ENCODE results near the gene HNRNPD. TPM values are rescaled to one million over a fixed set of nuclear protein-coding genes. Genes with fewer than 3 reads are reported as not detected.
"Not testable (repeated sequence)": the region's sequence is repeated elsewhere in the genome, so short reads cannot be mapped to it uniquely, and the experiment has no call there.

Gene HNRNPD
- total and polyA plus RNA-seq, 11 donors: 33.8 to 150 (median 122) TPM

GRCh38 chr4:82352825-82353366, 20.9 kb downstream of the HNRNPD start:
- H3K27ac ChIP-seq: peak overlapping the region in 1 of 12 donors; percentile 40
- no peak for DNase-seq
- TF ChIP-seq CTCF (IDR thresholded peaks at IDR 0.05) (no peak), POLR2A (IDR thresholded peaks at IDR 0.05) (no peak)
- peaks cover 0 to 97% (median 89%) of the 10 kb centered on the region in 9 donors for H3K36me3 ChIP-seq
- no peak overlapping the region for H3K4me3 ChIP-seq
- H3K27me3 ChIP-seq: no peaks in the 10 kb centered on the region
- peaks cover 0 to 26% (median 4%) of the 10 kb centered on the region in 12 donors for H3K4me1 ChIP-seq
- no peak for ATAC-seq
- intact Hi-C loops (cut with DNase I): loop anchor here in 1 of 10 donors (5.0 kb wide), 1 partner anchor 66 kb away; no protein-coding TSS in a partner anchor
- H3K9me3 ChIP-seq: no peaks in the 10 kb centered on the region
- 53 to 68% (median 66%) methylated on average over 2 of the region's 2 CpGs for WGBS, 4 donors

- TF ChIP-seq CTCF (IDR thresholded peaks at IDR 0.05): no peak
- no peak for TF ChIP-seq POLR2A (IDR thresholded peaks at IDR 0.05)
- Histone ChIP-seq H3K9me3 (no peaks in the 10 kb centered on the region), H3K4me1 (peaks cover 0 to 20% (median 2%) of the 10 kb centered on the region in 12 donors), H3K36me3 (peaks cover 0 to 97% (median 83%) of the 10 kb centered on the region in 9 donors), H3K4me3 (no peak overlapping the region), H3K27me3 (no peaks in the 10 kb centered on the region), H3K27ac (peak overlapping the region in 2 of 12 donors; percentile 40 to 48)
- 91 to 95% (median 94%) methylated on average over 6 of the region's 6 CpGs for WGBS, 4 donors
- DNase-seq (no peak), ATAC-seq (no peak)
- intact Hi-C loops (cut with DNase I): loop anchor here in 1 of 10 donors (5.0 kb wide), 1 partner anchor 65 kb away; no protein-coding TSS in a partner anchor
Measured at GRCh38 chr4:82352118-82352824, 21.5 kb downstream of the HNRNPD start.

- TF ChIP-seq POLR2A (IDR thresholded peaks at IDR 0.05) (no peak), CTCF (IDR thresholded peaks at IDR 0.05) (no peak)
- ATAC-seq: no peak
Measured at GRCh38 chr4:82346126-82346525, 27.7 kb downstream of the HNRNPD start.

GRCh38 chr4:82335043-82335442, 38.7 kb downstream of the HNRNPD start:
- Histone ChIP-seq H3K4me3 (no peak overlapping the region), H3K36me3 (no peaks in the 10 kb centered on the region), H3K27me3 (no peaks in the 10 kb centered on the region), H3K4me1 (no peaks in the 10 kb centered on the region), H3K9me3 (peaks cover 0 to 19% (median 0%) of the 10 kb centered on the region in 12 donors), H3K27ac (no peak overlapping the region)
- intact Hi-C loops (cut with DNase I): no loop called here
- TF ChIP-seq POLR2A (IDR thresholded peaks at IDR 0.05): no peak
- TF ChIP-seq CTCF (IDR thresholded peaks at IDR 0.05): no peak
- DNase-seq (no peak), ATAC-seq (no peak)

More at GRCh38 chr4:82346126-82346525, 27.7 kb downstream of the HNRNPD start:
- intact Hi-C loops (cut with DNase I): no loop called here
- DNase-seq: no peak
- Histone ChIP-seq H3K27ac (no peak overlapping the region), H3K4me3 (no peak overlapping the region), H3K36me3 (peaks cover 0 to 41% (median 26%) of the 10 kb centered on the region in 9 donors), H3K27me3 (no peaks in the 10 kb centered on the region), H3K9me3 (no peaks in the 10 kb centered on the region), H3K4me1 (no peaks in the 10 kb centered on the region)

- H3K9me3 ChIP-seq: peaks cover 0 to 30% (median 0%) of the 10 kb centered on the region in 12 donors
- H3K36me3 ChIP-seq; H3K4me1 ChIP-seq; H3K4me3 ChIP-seq; intact Hi-C loops (cut with DNase I); ATAC-seq; H3K27me3 ChIP-seq; DNase-seq; H3K27ac ChIP-seq: not testable (repeated sequence)
- 94 to 97% (median 95%) methylated on average over 9 of the region's 9 CpGs for WGBS, 4 donors
Measured at GRCh38 chr4:82333641-82334040, 40.1 kb downstream of the HNRNPD start.
